ENCODE results near the gene MFAP1. TPM values are rescaled to one million over a fixed set of nuclear protein-coding genes. Genes with fewer than 3 reads are reported as not detected.

Gene MFAP1
- total and polyA plus RNA-seq, 2 experiments from 2014 or later = 24.5 to 34.9 TPM

DNA sequence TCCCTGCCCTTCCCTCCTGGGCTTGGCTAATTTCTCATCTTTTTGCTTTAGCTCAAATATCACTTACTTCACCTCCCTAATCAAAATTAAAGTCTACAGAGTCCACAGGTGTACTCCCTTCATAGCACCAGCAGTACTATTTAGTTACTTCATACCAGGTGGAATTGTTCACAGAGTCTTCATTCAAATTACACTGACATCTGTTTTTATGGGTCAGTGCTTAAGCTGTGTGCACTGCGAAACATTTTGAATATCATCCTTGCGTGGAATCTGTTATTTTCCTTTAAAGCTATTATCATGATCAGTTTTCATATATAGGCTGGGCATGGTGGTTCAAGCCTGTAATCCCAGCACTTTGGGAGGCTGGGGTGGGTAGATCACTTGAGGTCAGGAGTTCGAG is 35.1 kb downstream of the MFAP1 start:
- H3K27ac Mint-ChIP-seq = no peak overlapping the region
- H3K36me3 ChIP-seq (ENCODE audit: insufficient read depth) = peaks cover 7% of the 10 kb centered on the region
- H3K4me1 ChIP-seq (ENCODE audit: insufficient read depth) = peaks cover 7% of the 10 kb centered on the region
- peaks cover 20% of the 10 kb centered on the region for H3K27me3 Mint-ChIP-seq (ENCODE audit: insufficient read depth, low read depth, poor library complexity)
- H3K36me3 Mint-ChIP-seq (ENCODE audit: low read depth) = peaks cover 24% of the 10 kb centered on the region
- H3K4me1 Mint-ChIP-seq = peaks cover 15% of the 10 kb centered on the region
- H3F3A ChIP-seq (replicated peaks; ENCODE audit: low read depth) = peaks cover 3% of the 10 kb centered on the region; the same call in 1 of the 2 replicates
- no peaks in the 10 kb centered on the region for H3K9me3 Mint-ChIP-seq
- no peak overlapping the region for H2AFZ ChIP-seq
- no peak overlapping the region for H3K4me2 ChIP-seq
- peaks cover 19% of the 10 kb centered on the region for H3K79me2 ChIP-seq (replicated peaks; ENCODE audit: insufficient read depth)
- no peak overlapping the region for H3K27ac ChIP-seq (ENCODE audit: low read depth)
- DNase-seq (ENCODE audit: low spot score) = no peak
- no peaks in the 10 kb centered on the region for H3K27me3 ChIP-seq (ENCODE audit: insufficient read depth)
- ATAC-seq = no peak
- no peaks in the 10 kb centered on the region for H3K9me2 ChIP-seq (ENCODE audit: insufficient read depth)
- H4K20me1 ChIP-seq (replicated peaks; ENCODE audit: insufficient read depth) = peaks cover 9% of the 10 kb centered on the region; the same call in 1 of the 2 replicates
- no peak overlapping the region for H3K4me3 ChIP-seq
- no peak overlapping the region for H3K4me3 Mint-ChIP-seq
- TF ChIP-seq, protein P1, sequence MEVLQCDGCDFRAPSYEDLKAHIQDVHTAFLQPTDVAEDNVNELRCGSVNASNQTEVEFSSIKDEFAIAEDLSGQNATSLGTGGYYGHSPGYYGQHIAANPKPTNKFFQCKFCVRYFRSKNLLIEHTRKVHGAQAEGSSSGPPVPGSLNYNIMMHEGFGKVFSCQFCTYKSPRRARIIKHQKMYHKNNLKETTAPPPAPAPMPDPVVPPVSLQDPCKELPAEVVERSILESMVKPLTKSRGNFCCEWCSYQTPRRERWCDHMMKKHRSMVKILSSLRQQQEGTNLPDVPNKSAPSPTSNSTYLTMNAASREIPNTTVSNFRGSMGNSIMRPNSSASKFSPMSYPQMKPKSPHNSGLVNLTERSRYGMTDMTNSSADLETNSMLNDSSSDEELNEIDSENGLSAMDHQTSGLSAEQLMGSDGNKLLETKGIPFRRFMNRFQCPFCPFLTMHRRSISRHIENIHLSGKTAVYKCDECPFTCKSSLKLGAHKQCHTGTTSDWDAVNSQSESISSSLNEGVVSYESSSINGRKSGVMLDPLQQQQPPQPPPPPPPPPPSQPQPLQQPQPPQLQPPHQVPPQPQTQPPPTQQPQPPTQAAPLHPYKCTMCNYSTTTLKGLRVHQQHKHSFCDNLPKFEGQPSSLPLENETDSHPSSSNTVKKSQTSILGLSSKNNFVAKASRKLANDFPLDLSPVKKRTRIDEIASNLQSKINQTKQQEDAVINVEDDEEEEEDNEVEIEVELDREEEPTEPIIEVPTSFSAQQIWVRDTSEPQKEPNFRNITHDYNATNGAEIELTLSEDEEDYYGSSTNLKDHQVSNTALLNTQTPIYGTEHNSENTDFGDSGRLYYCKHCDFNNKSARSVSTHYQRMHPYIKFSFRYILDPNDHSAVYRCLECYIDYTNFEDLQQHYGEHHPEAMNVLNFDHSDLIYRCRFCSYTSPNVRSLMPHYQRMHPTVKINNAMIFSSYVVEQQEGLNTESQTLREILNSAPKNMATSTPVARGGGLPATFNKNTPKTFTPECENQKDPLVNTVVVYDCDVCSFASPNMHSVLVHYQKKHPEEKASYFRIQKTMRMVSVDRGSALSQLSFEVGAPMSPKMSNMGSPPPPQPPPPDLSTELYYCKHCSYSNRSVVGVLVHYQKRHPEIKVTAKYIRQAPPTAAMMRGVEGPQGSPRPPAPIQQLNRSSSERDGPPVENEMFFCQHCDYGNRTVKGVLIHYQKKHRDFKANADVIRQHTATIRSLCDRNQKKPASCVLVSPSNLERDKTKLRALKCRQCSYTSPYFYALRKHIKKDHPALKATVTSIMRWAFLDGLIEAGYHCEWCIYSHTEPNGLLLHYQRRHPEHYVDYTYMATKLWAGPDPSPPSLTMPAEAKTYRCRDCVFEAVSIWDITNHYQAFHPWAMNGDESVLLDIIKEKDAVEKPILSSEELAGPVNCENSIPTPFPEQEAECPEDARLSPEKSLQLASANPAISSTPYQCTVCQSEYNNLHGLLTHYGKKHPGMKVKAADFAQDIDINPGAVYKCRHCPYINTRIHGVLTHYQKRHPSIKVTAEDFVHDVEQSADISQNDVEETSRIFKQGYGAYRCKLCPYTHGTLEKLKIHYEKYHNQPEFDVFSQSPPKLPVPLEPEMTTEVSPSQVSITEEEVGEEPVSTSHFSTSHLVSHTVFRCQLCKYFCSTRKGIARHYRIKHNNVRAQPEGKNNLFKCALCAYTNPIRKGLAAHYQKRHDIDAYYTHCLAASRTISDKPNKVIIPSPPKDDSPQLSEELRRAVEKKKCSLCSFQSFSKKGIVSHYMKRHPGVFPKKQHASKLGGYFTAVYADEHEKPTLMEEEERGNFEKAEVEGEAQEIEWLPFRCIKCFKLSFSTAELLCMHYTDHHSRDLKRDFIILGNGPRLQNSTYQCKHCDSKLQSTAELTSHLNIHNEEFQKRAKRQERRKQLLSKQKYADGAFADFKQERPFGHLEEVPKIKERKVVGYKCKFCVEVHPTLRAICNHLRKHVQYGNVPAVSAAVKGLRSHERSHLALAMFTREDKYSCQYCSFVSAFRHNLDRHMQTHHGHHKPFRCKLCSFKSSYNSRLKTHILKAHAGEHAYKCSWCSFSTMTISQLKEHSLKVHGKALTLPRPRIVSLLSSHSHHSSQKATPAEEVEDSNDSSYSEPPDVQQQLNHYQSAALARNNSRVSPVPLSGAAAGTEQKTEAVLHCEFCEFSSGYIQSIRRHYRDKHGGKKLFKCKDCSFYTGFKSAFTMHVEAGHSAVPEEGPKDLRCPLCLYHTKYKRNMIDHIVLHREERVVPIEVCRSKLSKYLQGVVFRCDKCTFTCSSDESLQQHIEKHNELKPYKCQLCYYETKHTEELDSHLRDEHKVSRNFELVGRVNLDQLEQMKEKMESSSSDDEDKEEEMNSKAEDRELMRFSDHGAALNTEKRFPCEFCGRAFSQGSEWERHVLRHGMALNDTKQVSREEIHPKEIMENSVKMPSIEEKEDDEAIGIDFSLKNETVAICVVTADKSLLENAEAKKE (CRISPR knock-in tag; IDR thresholded peaks at IDR 0.05) = no peak
- TF ChIP-seq POLR2AphosphoS5 (IDR thresholded peaks at IDR 0.05; ENCODE audit: low read depth) (no peak), ZNF114 (CRISPR knock-in tag; IDR thresholded peaks at IDR 0.05) (no peak), JUNB (IDR thresholded peaks at IDR 0.05; ENCODE audit: unreplicated experiment) (no peak)
- TF ChIP-seq, protein P2, sequence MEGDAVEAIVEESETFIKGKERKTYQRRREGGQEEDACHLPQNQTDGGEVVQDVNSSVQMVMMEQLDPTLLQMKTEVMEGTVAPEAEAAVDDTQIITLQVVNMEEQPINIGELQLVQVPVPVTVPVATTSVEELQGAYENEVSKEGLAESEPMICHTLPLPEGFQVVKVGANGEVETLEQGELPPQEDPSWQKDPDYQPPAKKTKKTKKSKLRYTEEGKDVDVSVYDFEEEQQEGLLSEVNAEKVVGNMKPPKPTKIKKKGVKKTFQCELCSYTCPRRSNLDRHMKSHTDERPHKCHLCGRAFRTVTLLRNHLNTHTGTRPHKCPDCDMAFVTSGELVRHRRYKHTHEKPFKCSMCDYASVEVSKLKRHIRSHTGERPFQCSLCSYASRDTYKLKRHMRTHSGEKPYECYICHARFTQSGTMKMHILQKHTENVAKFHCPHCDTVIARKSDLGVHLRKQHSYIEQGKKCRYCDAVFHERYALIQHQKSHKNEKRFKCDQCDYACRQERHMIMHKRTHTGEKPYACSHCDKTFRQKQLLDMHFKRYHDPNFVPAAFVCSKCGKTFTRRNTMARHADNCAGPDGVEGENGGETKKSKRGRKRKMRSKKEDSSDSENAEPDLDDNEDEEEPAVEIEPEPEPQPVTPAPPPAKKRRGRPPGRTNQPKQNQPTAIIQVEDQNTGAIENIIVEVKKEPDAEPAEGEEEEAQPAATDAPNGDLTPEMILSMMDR (conservative IDR thresholded peaks at IDR 0.05; ENCODE audit: low read depth in 2 of 2) = no peak
